Measurements from ENCODE around the gene PHIP. TPM values are rescaled to one million over a fixed set of nuclear protein-coding genes. Genes with fewer than 3 reads are reported as not detected.

The PHIP gene
- total RNA-seq, 1 experiment from 2014 or later, result 22.6 TPM

DNA sequence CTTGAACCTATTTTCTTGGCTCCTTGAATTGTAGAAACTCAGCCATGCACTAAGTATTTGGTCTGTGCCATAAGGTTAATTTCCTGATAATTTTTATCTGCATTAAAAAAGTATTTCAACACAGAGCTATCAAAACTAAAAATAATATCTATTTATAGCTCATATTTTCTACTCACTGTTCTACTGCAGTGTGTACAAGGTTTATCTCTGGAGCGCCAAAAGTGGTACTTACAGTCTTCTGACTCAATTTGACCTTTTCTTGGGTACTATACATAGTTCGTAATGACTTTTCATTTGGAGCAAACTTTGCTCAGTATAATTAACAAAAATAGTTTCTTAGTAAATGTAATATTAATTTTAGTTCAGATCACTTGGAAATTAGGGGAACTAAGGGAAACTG lies 141.5 kb downstream of the PHIP start:
- H3K4me2 ChIP-seq (ENCODE audit: low read length), result no peak overlapping the region
- H3K4me3 ChIP-seq (replicated peaks in 1 of 2; ENCODE audit: low read depth in 1 of 2, low read length in 2 of 2), result no peak overlapping the region
- ChIA-PET RAD21 (ENCODE audit: low non-redundant PET in 1 of 2, low total read pairs in 2 of 2, uncharacterized antibody in 2 of 2, unreplicated experiment in 2 of 2) (no interaction called here), POLR2A (no interaction called here), CTCF (no interaction called here)
- no peaks in the 10 kb centered on the region for H3K27me3 ChIP-seq (ENCODE audit: insufficient read depth, low read length)
- DNase-seq (ENCODE audit: low read depth, low spot score) (no peak), ATAC-seq (no peak)
- H3K9me2 ChIP-seq (ENCODE audit: insufficient read depth), result no peaks in the 10 kb centered on the region
- H3K79me2 ChIP-seq (ENCODE audit: insufficient read depth, low read length), result no peaks in the 10 kb centered on the region
- BruUV-seq (replicated peaks), result no TSS peak
- H2AFZ ChIP-seq (ENCODE audit: low read depth, low read length, poor library complexity, severe bottlenecking), result no peak overlapping the region
- no peaks in the 10 kb centered on the region for H4K20me1 ChIP-seq (ENCODE audit: insufficient read depth)
- no peak for TF ChIP-seq EGR1 (IDR thresholded peaks at IDR 0.05; ENCODE audit: low read depth)
- TF ChIP-seq, protein P1, sequence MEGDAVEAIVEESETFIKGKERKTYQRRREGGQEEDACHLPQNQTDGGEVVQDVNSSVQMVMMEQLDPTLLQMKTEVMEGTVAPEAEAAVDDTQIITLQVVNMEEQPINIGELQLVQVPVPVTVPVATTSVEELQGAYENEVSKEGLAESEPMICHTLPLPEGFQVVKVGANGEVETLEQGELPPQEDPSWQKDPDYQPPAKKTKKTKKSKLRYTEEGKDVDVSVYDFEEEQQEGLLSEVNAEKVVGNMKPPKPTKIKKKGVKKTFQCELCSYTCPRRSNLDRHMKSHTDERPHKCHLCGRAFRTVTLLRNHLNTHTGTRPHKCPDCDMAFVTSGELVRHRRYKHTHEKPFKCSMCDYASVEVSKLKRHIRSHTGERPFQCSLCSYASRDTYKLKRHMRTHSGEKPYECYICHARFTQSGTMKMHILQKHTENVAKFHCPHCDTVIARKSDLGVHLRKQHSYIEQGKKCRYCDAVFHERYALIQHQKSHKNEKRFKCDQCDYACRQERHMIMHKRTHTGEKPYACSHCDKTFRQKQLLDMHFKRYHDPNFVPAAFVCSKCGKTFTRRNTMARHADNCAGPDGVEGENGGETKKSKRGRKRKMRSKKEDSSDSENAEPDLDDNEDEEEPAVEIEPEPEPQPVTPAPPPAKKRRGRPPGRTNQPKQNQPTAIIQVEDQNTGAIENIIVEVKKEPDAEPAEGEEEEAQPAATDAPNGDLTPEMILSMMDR (IDR thresholded peaks at IDR 0.05 in 2 of 3, conservative IDR thresholded peaks at IDR 0.05 in 1 of 3; ENCODE audit: borderline replicate concordance in 1 of 3, insufficient read depth in 1 of 3, low read depth in 2 of 3, low read length in 2 of 3), result no peak
- TF ChIP-seq, protein P2, sequence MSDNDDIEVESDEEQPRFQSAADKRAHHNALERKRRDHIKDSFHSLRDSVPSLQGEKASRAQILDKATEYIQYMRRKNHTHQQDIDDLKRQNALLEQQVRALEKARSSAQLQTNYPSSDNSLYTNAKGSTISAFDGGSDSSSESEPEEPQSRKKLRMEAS (IDR thresholded peaks at IDR 0.05), result no peak
- TF ChIP-seq, protein P3, sequence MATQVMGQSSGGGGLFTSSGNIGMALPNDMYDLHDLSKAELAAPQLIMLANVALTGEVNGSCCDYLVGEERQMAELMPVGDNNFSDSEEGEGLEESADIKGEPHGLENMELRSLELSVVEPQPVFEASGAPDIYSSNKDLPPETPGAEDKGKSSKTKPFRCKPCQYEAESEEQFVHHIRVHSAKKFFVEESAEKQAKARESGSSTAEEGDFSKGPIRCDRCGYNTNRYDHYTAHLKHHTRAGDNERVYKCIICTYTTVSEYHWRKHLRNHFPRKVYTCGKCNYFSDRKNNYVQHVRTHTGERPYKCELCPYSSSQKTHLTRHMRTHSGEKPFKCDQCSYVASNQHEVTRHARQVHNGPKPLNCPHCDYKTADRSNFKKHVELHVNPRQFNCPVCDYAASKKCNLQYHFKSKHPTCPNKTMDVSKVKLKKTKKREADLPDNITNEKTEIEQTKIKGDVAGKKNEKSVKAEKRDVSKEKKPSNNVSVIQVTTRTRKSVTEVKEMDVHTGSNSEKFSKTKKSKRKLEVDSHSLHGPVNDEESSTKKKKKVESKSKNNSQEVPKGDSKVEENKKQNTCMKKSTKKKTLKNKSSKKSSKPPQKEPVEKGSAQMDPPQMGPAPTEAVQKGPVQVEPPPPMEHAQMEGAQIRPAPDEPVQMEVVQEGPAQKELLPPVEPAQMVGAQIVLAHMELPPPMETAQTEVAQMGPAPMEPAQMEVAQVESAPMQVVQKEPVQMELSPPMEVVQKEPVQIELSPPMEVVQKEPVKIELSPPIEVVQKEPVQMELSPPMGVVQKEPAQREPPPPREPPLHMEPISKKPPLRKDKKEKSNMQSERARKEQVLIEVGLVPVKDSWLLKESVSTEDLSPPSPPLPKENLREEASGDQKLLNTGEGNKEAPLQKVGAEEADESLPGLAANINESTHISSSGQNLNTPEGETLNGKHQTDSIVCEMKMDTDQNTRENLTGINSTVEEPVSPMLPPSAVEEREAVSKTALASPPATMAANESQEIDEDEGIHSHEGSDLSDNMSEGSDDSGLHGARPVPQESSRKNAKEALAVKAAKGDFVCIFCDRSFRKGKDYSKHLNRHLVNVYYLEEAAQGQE (IDR thresholded peaks at IDR 0.05; ENCODE audit: low read depth), result no peak
- TF ChIP-seq JUND (IDR thresholded peaks at IDR 0.05), result no peak
- TF ChIP-seq CEBPB (IDR thresholded peaks at IDR 0.05; ENCODE audit: low read depth), result no peak
- TF ChIP-seq SIN3A (IDR thresholded peaks at IDR 0.05; ENCODE audit: low read depth), result no peak
- TF ChIP-seq FOSL1 (IDR thresholded peaks at IDR 0.05; ENCODE audit: low read depth), result no peak
- TF ChIP-seq POLR2AphosphoS5 (IDR thresholded peaks at IDR 0.05; ENCODE audit: low read depth, low read length), result no peak
- TF ChIP-seq CBX3 (IDR thresholded peaks at IDR 0.05; ENCODE audit: low read depth), result no peak
- TF ChIP-seq TCF7L2 (IDR thresholded peaks at IDR 0.05; ENCODE audit: borderline replicate concordance, extremely low read depth, insufficient read depth, insufficient read length), result no peak
- no peak for TF ChIP-seq EZH2phosphoT487 (IDR thresholded peaks at IDR 0.05; ENCODE audit: borderline replicate concordance)
- TF ChIP-seq ZFX (IDR thresholded peaks at IDR 0.05), result no peak
- no peak for TF ChIP-seq SRF (IDR thresholded peaks at IDR 0.05; ENCODE audit: low read depth)
- H3K9ac ChIP-seq (ENCODE audit: low read length), result no peak overlapping the region
- H3K4me1 ChIP-seq (ENCODE audit: control insufficient read depth in 1 of 2, insufficient read depth in 2 of 2, low read length in 2 of 2), result no peaks in the 10 kb centered on the region
- H3K36me3 ChIP-seq (ENCODE audit: control insufficient read depth in 1 of 2, insufficient read depth in 2 of 2, low read length in 2 of 2), result peaks cover 6 to 7% of the 10 kb centered on the region in 2 experiments; a peak in 3 of 4 replicates
- H3K9me3 ChIP-seq (ENCODE audit: control insufficient read depth in 1 of 2, insufficient read depth in 1 of 2, low read depth in 1 of 2, low read length in 2 of 2), result no peaks in the 10 kb centered on the region
- H3K27ac ChIP-seq (ENCODE audit: low read depth, low read length), result no peak overlapping the region
- intact Hi-C loops (cut with micrococcal nuclease), result no loop called here

Measured in HCT116 (cell line).